ENCODE data around the gene KDELR3. TPM values are rescaled to one million over a fixed set of nuclear protein-coding genes. Genes with fewer than 3 reads are reported as not detected.

KDELR3 gene
- total and polyA plus RNA-seq, 12 donors: 3.7 to 18.0 (median 8.7) TPM

GRCh38 chr22:38490475-38490874 is 22.6 kb downstream of the KDELR3 start:
- DNase-seq: peak in 1 of 7 donors; percentile 46
- H3K4me3 ChIP-seq: no peak overlapping the region
- no peaks in the 10 kb centered on the region for H3K9me3 ChIP-seq (replicated peaks in 1 of 3)
- WGBS, 4 donors: 58 to 80% (median 60%) methylated on average over 2 of the region's 2 CpGs
- H3K27ac ChIP-seq: peak overlapping the region in 2 of 5 donors; percentile 41 to 58
- peaks cover 0 to 25% of the 10 kb centered on the region in 2 donors for H3K4me1 ChIP-seq (replicated peaks in 1 of 2)
- no peaks in the 10 kb centered on the region for H3K27me3 ChIP-seq
- TF ChIP-seq POLR2A (IDR thresholded peaks at IDR 0.05): no peak
- TF ChIP-seq, protein P1, sequence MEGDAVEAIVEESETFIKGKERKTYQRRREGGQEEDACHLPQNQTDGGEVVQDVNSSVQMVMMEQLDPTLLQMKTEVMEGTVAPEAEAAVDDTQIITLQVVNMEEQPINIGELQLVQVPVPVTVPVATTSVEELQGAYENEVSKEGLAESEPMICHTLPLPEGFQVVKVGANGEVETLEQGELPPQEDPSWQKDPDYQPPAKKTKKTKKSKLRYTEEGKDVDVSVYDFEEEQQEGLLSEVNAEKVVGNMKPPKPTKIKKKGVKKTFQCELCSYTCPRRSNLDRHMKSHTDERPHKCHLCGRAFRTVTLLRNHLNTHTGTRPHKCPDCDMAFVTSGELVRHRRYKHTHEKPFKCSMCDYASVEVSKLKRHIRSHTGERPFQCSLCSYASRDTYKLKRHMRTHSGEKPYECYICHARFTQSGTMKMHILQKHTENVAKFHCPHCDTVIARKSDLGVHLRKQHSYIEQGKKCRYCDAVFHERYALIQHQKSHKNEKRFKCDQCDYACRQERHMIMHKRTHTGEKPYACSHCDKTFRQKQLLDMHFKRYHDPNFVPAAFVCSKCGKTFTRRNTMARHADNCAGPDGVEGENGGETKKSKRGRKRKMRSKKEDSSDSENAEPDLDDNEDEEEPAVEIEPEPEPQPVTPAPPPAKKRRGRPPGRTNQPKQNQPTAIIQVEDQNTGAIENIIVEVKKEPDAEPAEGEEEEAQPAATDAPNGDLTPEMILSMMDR (IDR thresholded peaks at IDR 0.05): no peak
- peaks cover 0 to 100% of the 10 kb centered on the region in 2 donors for H3K36me3 ChIP-seq (replicated peaks in 1 of 2)
- intact Hi-C loops (cut with DNase I): no loop called here

DNA sequence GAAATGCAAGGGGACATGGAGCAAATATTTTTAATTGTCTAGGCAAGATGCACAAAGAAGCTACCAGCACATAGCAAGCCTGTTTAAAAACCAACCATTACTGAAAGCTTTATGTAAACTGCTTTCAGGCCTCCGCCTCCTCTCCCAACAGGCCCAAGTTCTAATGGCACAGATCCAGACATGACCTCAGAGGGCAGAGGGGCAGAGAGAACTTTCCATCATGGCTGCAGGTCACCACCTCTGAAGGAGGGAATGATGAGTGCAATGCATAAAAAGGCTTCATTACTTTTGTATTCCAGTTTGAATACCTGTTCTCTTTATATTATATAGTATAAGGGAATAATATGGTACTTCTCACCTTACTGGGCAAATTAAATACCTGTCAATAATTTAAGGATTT is 23.0 kb downstream of the KDELR3 start:
- H3K36me3 ChIP-seq (replicated peaks in 1 of 2): peaks cover 0 to 100% of the 10 kb centered on the region in 2 donors
- no peaks in the 10 kb centered on the region for H3K27me3 ChIP-seq
- intact Hi-C loops (cut with DNase I): no loop called here
- H3K4me1 ChIP-seq (replicated peaks in 1 of 2): peaks cover 0 to 25% of the 10 kb centered on the region in 2 donors
- peak overlapping the region in 2 of 5 donors; percentile 41 to 58 for H3K27ac ChIP-seq
- peak; percentile 59 to 79 (median 71) for DNase-seq
- 58 to 75% (median 64%) methylated on average over 1 of the region's 1 CpG for WGBS, 4 donors
- no peak for TF ChIP-seq POLR2A (IDR thresholded peaks at IDR 0.05)
- TF ChIP-seq, protein P1 (IDR thresholded peaks at IDR 0.05): no peak
- no peaks in the 10 kb centered on the region for H3K9me3 ChIP-seq (replicated peaks in 1 of 3)
- H3K4me3 ChIP-seq: no peak overlapping the region

DNA sequence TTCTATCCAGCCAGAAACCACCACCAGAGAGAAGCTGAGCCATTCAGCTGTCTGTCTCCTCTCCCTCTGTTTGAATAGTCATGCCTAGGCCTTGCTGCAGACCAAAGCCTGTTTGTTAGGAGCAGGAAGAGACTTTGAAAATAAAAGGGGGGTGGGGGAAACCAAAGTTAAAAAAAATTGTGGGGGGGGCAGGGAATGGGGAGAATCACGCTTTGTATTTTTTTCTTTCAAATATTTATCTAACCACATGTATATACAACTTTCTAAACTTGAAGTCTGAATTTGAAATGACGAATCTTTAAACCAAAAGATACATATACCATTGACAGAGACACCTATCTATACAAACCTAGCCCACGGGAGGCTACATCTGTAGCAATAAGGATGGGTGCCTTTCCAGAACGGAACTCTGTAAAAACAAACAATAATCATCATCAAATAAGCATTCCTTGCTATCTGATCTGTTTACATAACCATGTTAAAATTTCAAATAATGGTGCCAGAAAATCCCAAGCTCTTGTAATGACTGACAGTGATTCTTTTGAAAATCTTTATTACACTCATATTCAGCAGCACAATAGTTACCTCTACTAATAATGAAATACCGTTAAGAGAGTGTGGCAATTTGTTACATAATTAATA is 23.9 kb downstream of the KDELR3 start:
- H3K4me3 ChIP-seq: no peak overlapping the region
- peak overlapping the region in 2 of 5 donors; percentile 19 to 41 for H3K27ac ChIP-seq
- intact Hi-C loops (cut with DNase I): no loop called here
- DNase-seq: no peak
- H3K36me3 ChIP-seq (replicated peaks in 1 of 2): peaks cover 0 to 100% of the 10 kb centered on the region in 2 donors
- no peaks in the 10 kb centered on the region for H3K27me3 ChIP-seq
- no peaks in the 10 kb centered on the region for H3K9me3 ChIP-seq (replicated peaks in 1 of 3)
- TF ChIP-seq, protein P1 (IDR thresholded peaks at IDR 0.05): no peak
- no peak for TF ChIP-seq POLR2A (IDR thresholded peaks at IDR 0.05)
- 62 to 71% (median 70%) methylated on average over 5 of the region's 5 CpGs for WGBS, 4 donors
- peaks cover 0 to 32% of the 10 kb centered on the region in 2 donors for H3K4me1 ChIP-seq (replicated peaks in 1 of 2)

- Histone ChIP-seq H3K4me3 (no peak overlapping the region), H3K4me1 (replicated peaks in 1 of 2) (peaks cover 0 to 25% of the 10 kb centered on the region in 2 donors), H3K36me3 (replicated peaks in 1 of 2) (peaks cover 0 to 99% of the 10 kb centered on the region in 2 donors), H3K27me3 (no peaks in the 10 kb centered on the region), H3K9me3 (replicated peaks in 1 of 3) (no peaks in the 10 kb centered on the region), H3K27ac (no peak overlapping the region)
- intact Hi-C loops (cut with DNase I): no loop called here
- TF ChIP-seq, protein P1 (IDR thresholded peaks at IDR 0.05): no peak
- no peak for TF ChIP-seq POLR2A (IDR thresholded peaks at IDR 0.05)
- DNase-seq: peak in 1 of 7 donors; percentile 38
- 29 to 45% (median 32%) methylated on average over 2 of the region's 2 CpGs for WGBS, 4 donors
Measured at GRCh38 chr22:38494498-38494897, 26.6 kb downstream of the KDELR3 start.
